Left lobe of liver (tissue), 2 donors: Measurements from ENCODE around the gene ATP6AP2. TPM values are rescaled to one million over a fixed set of nuclear protein-coding genes. Genes with fewer than 3 reads are reported as not detected.
"Not testable (repeated sequence)": the region's sequence is repeated elsewhere in the genome, so short reads cannot be mapped to it uniquely, and the experiment has no call there.

ENCODE experiments used
- ATAC-seq: fragments of 200-7000 bp; cut with Tn5 transposase; one replicate; pipeline ENCODE4 v1.9.1; 2020; ENCODE audit warnings: mild to moderate bottlenecking, moderate library complexity
- DNase-seq: peaks from one replicate; pipeline ENCODE4 v3.0.0-alpha.2; 2020; ENCODE audit warnings: low spot score
- total RNA-seq: library from RNA; stranded (reverse); gene quantifications from one replicate; pipeline ENCODE4 v1.2.1, GENCODE V29; 2021
- donor health status: DM: no; HTN: no; CAD: no; lungs with moderate emphysema.
- donor health status: DM: no; HTN: yes; CAD: no.

Gene ATP6AP2
- total RNA-seq, 1 donor from 2014 or later = 41.0 TPM

DNA sequence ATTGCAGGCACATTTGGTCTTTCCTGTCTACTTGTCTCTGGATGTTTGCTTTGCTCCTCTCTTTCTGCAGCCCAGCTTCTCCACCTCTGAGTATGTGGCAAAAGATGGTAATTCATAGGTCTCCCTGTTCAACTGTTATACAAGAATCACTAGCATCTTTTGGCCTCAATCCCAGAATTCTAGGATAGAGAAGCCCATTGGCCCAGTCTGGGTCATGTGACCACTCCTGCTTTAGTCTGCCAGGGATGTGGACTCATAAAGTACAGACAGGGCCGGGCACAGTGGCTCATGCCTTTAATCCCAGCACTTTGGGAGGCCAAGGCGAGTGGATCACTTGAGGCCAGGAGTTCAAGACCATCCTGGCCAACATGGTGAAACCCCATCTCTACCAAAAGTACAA, 5.4 kb upstream of the ATP6AP2 start:
- not testable (repeated sequence) for ATAC-seq

GRCh38 chrX:40576291-40576690, 4.5 kb upstream of the ATP6AP2 start:
- DNase-seq (no peak), ATAC-seq (no peak)

More for the DNA sequence above, 5.4 kb upstream of the ATP6AP2 start:
- not testable (repeated sequence) for DNase-seq

GRCh38 chrX:40578039-40578695, 2.6 kb upstream of the ATP6AP2 start:
- DNase-seq (no peak), ATAC-seq (no peak)

GRCh38 chrX:40579141-40579540, 1.6 kb upstream of the ATP6AP2 start:
- ATAC-seq = no peak
- no peak for DNase-seq

DNA sequence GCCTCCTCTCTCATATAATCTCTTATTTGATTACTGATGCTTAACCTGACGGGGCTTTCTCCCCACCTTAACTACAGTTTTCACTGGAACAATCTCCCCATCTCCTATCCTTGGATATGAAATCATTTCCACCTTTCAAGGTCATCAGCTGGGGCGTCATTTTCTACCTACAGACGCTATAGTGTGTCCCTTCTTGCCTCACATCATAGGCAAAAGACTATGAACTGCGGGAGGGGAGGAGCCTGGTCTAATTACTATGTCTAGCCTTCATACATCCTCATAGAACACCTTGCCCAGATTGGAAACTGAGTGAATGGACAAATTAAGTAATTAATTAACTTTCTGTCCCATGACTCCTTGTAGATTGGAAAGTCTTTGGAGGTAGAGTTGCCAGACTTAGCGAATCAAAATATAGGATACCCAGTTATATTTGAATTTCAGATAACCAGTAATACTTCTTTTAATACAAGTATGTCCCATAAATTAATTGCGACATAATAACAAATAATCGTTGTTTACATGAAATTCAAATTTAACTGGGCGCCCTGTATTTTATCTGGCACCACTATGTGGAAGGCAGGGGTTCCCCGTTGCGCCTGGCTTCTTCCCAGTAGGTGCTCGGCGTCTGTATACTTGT, 752 bp upstream of the ATP6AP2 start:
- ATAC-seq (peak; percentile 64), DNase-seq (no peak)

DNA sequence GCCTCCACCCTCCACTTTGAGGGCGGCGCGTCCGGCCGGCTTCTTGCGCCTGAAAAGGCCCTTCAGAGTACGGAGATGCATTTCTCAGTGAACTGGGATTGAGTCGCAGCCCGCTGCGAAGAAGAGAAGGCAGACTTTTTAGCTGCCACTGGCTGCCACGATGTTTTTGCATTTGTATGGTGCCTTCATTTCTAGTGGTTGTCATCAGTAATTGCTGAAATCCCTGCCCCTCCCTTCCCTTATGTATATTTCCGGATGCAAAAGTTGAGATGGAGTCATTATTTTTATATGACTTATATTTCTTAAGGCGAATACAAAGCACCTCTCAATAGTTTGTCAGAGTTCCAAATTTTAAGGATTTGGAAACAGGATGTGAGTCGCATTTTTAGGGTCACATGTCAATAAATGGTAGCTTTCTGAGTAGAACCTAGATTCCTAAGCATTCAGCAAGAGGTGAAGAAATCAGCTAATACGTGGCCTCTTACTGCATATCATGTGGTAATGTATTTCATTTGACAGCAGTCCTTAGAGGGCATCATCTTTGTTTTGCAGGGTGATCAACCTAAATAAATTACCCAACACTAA, 658 bp downstream of the ATP6AP2 start:
- DNase-seq (no peak), ATAC-seq (no peak)

DNA sequence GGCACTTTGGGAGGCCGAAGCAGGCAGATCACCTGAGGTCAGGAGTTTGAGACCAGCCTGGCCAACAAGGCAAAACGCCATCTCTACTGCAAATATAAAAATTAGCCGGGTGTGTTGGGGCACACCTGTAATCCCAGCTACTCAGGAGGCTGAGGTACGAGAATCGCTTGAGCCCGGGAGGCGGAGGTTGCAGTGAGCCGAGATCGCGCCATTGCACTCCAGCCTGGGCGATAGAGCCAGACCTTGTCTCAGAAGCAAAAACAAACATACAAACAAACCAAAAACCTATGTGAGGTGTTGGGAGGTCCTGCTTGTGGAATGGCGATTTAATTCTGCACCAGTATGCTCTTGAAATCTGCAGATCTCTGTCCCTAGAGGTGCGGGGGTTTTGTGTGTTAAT, 1.4 kb downstream of the ATP6AP2 start:
- not testable (repeated sequence) for DNase-seq, ATAC-seq

DNA sequence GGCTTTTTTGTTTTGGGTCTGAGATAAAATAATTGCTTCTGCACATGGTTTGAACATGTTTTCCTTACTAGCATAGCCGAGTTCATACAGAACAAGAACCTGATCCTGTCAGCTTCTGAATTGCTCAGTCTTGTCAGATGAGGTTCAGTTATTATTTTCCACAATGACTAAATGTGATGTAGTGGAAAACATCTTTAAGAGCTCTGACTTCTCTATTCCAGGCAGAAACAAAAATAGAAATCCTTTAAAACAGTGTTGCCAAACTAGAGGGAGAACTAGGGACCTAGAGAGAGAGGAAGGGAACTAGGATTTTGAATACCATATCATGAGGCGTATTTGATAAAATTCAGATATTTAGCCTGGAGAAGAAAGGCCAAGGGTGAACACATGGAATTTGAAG, 2.0 kb downstream of the ATP6AP2 start:
- DNase-seq = no peak
- no peak for ATAC-seq

GRCh38 chrX:40587623-40588022, 6.9 kb downstream of the ATP6AP2 start:
- DNase-seq, ATAC-seq: not testable (repeated sequence)

- ATAC-seq = not testable (repeated sequence)
Observed at GRCh38 chrX:40589616-40590321, 9.0 kb downstream of the ATP6AP2 start.

DNA sequence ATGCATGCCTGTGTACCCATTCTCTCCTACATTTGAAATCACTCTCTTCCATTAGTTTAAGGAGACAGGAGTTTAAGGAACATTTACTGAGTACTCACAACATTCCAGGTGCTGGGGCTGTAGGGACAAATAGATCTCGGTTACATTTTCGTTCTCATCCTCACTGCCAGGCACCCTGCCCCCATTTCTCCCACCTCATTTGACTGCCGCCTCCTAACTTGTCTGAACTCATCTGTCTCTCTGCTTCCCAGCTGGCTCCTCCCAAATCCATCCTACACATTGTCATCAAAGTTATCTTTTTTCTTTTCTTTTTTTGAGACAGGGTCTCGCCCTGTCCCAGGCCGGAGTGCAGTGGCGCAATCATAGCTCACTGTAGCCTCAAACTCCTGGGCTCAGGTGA, 22.7 kb downstream of the ATP6AP2 start:
- ATAC-seq = no peak
- DNase-seq = no peak

More at GRCh38 chrX:40589616-40590321, 9.0 kb downstream of the ATP6AP2 start:
- DNase-seq = not testable (repeated sequence)

DNA sequence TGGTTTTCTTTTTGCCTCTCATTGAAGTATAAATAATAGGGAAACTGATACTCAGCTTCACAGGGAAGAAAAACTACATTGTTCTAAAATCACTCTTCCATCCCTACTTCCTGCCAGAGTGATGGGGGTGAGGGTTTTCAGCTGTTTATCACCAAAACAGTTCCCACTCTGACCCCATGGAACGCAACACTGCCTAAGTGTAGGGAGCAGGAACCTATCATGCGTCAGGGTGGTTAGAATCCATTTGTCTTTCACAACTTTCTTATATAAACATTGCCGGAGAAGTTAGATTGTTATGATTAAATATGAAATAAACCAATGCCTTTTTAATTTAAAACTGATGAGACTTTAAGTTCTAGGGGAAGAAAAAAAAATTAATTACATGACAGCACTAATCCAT, 26.6 kb downstream of the ATP6AP2 start:
- no peak for ATAC-seq
- no peak for DNase-seq

DNA sequence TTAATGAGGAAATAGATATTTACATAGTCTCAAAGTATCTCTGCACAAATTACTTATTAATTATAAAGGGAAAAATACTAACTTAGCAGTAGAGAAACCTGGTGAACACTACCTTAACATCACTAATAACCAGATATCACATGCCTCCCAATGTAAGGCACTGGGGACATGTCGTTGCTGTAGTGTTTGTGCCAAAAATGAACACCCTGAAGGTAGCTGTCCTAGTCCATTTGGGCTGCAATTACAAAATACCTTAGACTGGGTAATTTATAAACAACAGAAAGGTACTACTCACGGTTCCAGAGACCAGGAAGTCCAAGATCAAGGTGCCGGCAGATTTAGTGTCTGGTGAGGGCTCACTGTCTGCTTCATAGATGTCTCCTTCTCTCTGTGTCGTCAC, 31.7 kb downstream of the ATP6AP2 start:
- peak; percentile 13 for ATAC-seq

GRCh38 chrX:40615976-40616375, 35.2 kb downstream of the ATP6AP2 start:
- no peak for DNase-seq
- ATAC-seq = no peak

More for the DNA sequence above, 31.7 kb downstream of the ATP6AP2 start:
- no peak for DNase-seq

DNA sequence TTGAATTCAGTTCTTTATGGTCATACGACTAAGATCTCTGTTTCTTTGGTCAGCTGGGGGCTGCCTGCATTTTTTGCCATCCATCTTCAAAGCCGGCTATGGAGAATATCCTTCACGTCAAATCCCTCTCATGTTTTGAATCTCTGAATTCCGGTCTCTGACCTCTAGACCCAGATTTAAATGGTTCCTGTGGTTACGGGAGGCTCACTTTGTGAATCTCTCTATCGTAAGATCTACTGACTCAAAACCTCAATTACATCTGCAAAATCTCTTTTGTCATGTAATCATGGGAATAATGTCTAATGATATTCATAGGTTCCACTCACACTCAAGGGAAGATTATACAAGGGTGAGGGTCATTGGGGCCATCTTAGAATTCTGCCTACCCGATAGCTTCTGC, 36.8 kb downstream of the ATP6AP2 start:
- ATAC-seq (no peak), DNase-seq (no peak)

GRCh38 chrX:40622479-40623138, 41.8 kb downstream of the ATP6AP2 start:
- ATAC-seq (no peak), DNase-seq (no peak)

DNA sequence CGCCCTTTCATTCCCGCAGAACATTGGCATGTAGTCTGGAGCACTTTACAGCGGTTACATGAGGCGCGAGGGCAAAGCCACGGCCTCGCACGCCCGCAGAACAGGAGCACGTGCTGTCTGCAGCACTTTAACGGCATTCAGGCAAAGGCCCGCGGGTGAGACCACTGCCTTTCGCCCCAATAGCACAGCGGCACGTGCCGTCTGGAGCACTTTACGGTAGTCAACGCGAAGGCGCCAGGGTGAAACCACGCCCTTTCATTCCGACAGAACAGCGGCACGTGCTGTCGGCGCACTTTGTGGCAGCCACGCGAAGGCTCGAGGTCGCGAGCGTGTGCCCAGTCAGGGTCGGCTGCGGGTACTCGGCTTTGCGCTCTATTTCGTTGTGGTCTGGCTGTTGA, 42.4 kb downstream of the ATP6AP2 start, which contains the start of gene MPC1L:
Gene MPC1L (plus strand): TSS at position 290 of the 398 bp plus-strand sequence. CDS start 138 bp downstream, outside the sequence.
- ATAC-seq (no peak), DNase-seq (no peak)

GRCh38 chrX:40623665-40624064, 42.9 kb downstream of the ATP6AP2 start:
- no peak for DNase-seq
- no peak for ATAC-seq

DNA sequence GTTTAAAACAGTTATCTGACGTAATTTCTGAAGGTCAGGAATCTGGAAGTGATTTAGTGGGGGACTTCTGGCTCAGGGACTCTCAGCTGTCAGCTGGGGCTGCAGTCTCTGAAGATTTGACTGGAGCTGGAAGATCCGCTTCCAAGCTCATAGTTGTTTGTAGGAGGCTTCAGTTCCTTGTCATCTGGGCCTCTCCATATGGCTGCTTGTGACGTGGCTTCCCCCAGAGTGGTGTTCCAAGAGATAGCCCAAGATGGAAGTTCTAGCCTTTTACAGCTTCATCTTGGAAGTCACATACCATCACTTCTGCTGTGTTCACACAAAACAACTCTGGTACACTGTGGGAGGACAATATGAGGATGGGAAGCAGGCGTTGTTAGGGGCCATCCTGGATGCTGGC, 44.5 kb downstream of the ATP6AP2 start:
- ATAC-seq (no peak), DNase-seq (no peak)

- DNase-seq (no peak), ATAC-seq (no peak)
Observed at GRCh38 chrX:40628506-40628905, 47.7 kb downstream of the ATP6AP2 start.

DNA sequence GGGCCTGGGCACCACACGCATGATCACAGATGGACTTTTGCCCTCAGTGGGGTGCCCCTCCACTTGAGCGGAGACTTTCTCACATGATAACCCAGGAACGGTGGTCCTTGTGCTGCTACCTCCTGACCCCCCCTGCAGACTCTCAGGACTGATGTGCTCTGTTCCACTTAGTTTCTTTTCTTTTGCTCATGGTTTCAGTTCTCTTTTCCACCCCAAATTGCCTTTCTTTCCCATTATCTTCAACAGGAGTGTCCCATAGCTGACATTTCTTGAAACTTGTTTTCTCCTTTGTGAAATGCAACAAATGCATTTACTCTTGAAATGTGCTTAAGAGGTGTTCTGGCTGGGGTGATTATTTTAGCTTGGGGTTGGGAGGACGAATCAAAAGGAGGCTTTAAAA, 51.4 kb downstream of the ATP6AP2 start:
- ATAC-seq = no peak

More for the DNA sequence above, 51.4 kb downstream of the ATP6AP2 start:
- no peak for DNase-seq
